Nucleus accumbens (tissue), 56 donors: ENCODE measurements around the gene STIM1.
"Not testable (repeated sequence)": the region's sequence is repeated elsewhere in the genome, so short reads cannot be mapped to it uniquely, and the experiment has no call there.

Experiments used
- DNase-seq, 56 donors: peaks; one replicate each; lab custom pipeline; 2025; lab: John Stamatoyannopoulos, UW

STIM1 gene

GRCh38 chr11:4048340-4048739 is 192.9 kb downstream of the STIM1 start:
- DNase-seq, result no peak

- no peak for DNase-seq
These were observed 193.5 kb downstream of the STIM1 start for GRCh38 chr11:4049006-4049405.

- DNase-seq, result no peak
These were observed 194.7 kb downstream of the STIM1 start for GRCh38 chr11:4050138-4050537.

GRCh38 chr11:4053200-4053599 is 197.7 kb downstream of the STIM1 start:
- not testable (repeated sequence) for DNase-seq

GRCh38 chr11:4054643-4055042 is 199.2 kb downstream of the STIM1 start:
- DNase-seq, result no peak

- no peak for DNase-seq
These were observed 204.0 kb downstream of the STIM1 start for GRCh38 chr11:4059424-4059823.

GRCh38 chr11:4060182-4060923 is 204.9 kb downstream of the STIM1 start:
- no peak for DNase-seq

GRCh38 chr11:4061700-4062099 is 206.2 kb downstream of the STIM1 start:
- no peak for DNase-seq

GRCh38 chr11:4063348-4063747 is 207.9 kb downstream of the STIM1 start:
- no peak for DNase-seq

GRCh38 chr11:4064278-4064955 is 209.0 kb downstream of the STIM1 start:
- no peak for DNase-seq

- DNase-seq, result no peak
These were observed 209.6 kb downstream of the STIM1 start for GRCh38 chr11:4065086-4065485.

GRCh38 chr11:4065601-4066377 is 210.3 kb downstream of the STIM1 start:
- DNase-seq, result peak in 4 of 56 donors; percentile 1 to 7 (median 4)

- DNase-seq, result no peak
These were observed 211.4 kb downstream of the STIM1 start for GRCh38 chr11:4066910-4067309.

GRCh38 chr11:4068962-4069361 is 213.5 kb downstream of the STIM1 start:
- peak in 2 of 56 donors; percentile 3 to 12 for DNase-seq

GRCh38 chr11:4071325-4071724 is 215.9 kb downstream of the STIM1 start:
- DNase-seq, result no peak

GRCh38 chr11:4071914-4072313 is 216.4 kb downstream of the STIM1 start:
- DNase-seq, result no peak

- peak in 38 of 56 donors; percentile 6 to 72 (median 32) for DNase-seq
These were observed 217.3 kb downstream of the STIM1 start for GRCh38 chr11:4072668-4073285.

- no peak for DNase-seq
These were observed 218.8 kb downstream of the STIM1 start for GRCh38 chr11:4074266-4074665.

- no peak for DNase-seq
These were observed 221.3 kb downstream of the STIM1 start for GRCh38 chr11:4076774-4077173.

- no peak for DNase-seq
These were observed 227.7 kb downstream of the STIM1 start for GRCh38 chr11:4083198-4083597.
